ENCODE data around the gene CLCN1.

DNA sequence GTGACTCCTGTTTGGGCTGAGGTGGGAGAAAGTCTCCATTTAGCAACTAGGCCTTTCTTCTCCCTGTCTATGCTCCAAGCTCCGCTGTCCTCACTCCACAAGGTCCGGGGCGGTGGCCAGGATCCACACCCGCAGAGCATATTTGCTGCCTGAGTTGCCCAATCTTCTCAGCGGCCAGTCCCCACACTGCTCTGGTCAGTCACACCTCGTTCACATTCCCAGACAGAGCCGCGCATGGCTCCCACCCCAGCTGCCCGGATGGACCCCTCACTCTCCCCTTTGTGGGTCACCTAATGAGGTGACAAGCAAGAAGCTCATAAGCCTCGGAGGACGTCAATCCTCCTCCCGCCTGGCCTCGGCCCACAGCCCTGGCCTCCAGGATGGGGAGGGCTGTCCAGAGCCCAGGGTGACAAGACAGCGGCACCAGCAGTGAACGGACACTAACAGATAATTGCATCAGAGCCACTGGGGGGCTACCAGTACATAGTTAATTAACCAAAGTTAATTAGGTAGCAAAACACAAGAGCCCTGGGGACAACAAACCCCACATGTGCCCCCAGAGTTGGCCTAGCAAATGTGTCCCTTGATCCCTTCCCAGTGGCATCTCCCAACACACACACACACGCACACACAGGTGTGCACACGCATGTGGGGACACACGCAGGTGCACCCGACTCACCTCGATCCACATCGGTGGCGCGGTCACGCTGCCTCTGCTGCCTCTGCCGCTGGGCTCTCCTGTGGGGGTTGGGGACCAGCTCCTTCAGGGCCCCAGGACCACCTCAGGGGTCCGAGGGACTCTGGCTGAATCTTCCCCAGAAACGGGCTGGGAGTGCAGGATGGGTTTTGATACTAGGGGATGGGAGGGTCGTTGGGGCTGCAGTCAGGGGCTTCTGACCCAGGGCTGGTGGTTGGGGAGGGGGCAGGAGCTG is 81.0 kb downstream of the CLCN1 start:
- TF ChIP-seq, protein P1, sequence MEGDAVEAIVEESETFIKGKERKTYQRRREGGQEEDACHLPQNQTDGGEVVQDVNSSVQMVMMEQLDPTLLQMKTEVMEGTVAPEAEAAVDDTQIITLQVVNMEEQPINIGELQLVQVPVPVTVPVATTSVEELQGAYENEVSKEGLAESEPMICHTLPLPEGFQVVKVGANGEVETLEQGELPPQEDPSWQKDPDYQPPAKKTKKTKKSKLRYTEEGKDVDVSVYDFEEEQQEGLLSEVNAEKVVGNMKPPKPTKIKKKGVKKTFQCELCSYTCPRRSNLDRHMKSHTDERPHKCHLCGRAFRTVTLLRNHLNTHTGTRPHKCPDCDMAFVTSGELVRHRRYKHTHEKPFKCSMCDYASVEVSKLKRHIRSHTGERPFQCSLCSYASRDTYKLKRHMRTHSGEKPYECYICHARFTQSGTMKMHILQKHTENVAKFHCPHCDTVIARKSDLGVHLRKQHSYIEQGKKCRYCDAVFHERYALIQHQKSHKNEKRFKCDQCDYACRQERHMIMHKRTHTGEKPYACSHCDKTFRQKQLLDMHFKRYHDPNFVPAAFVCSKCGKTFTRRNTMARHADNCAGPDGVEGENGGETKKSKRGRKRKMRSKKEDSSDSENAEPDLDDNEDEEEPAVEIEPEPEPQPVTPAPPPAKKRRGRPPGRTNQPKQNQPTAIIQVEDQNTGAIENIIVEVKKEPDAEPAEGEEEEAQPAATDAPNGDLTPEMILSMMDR (conservative IDR thresholded peaks at IDR 0.05; ENCODE audit: low read depth, low read length), result no peak
- TF ChIP-seq EZH2 (IDR thresholded peaks at IDR 0.05; ENCODE audit: borderline replicate concordance, low read depth, low read length, poor library complexity, severe bottlenecking), result no peak

Data from A673 (cell line).